Psoas muscle (tissue), 8 donors: Measurements from ENCODE around the gene MYRIP. TPM values are rescaled to one million over a fixed set of nuclear protein-coding genes. Genes with fewer than 3 reads are reported as not detected.

Source experiments
- ATAC-seq, 4 donors: fragments of 200-7000 bp; cut with Tn5 transposase; one replicate each; pipeline ENCODE4 v1.9.1; 2020; ENCODE audit warnings: moderate library complexity in 3 of 4, mild to moderate bottlenecking in 2 of 4
- DNase-seq, 2 donors: peaks; one replicate each; pipeline ENCODE4 v3.0.0-alpha.2; 2020
- H3K27ac ChIP-seq: fragments of 200-600 bp; one replicate; pipeline ENCODE4 v1.8.0; 2022
- H3K27me3 ChIP-seq, 3 donors: fragments of 200-600 bp in 1 of 3; one replicate each; pipeline versions ENCODE4 v1.6.1 to v1.8.0; 2013 to 2022; ENCODE audit warnings: low read length in 2 of 3, mild to moderate bottlenecking in 2 of 3, moderate library complexity in 1 of 3; ENCODE audit not compliant: insufficient read depth in 3 of 3
- H3K36me3 ChIP-seq, 2 donors: fragments of 200-600 bp in 1 of 2; one replicate each; pipeline versions ENCODE4 v1.6.1 to v1.8.0; 2013 to 2022; ENCODE audit warnings: low read depth in 1 of 2, mild to moderate bottlenecking in 1 of 2, moderate library complexity in 1 of 2; ENCODE audit not compliant: insufficient read depth in 1 of 2
- H3K4me1 ChIP-seq: fragments of 200-600 bp; one replicate; pipeline ENCODE4 v1.8.0; 2022
- H3K4me3 ChIP-seq: fragments of 200-600 bp; one replicate; pipeline ENCODE4 v1.8.0; 2022; ENCODE audit warnings: mild to moderate bottlenecking
- H3K9me3 ChIP-seq: fragments of 200-600 bp; one replicate; pipeline ENCODE4 v1.8.0; 2022
- WGBS, 3 donors: extraction: QIAGEN DNeasy Blood & Tissue Kit; methylation state at CpG; one replicate each; pipeline versions ENCODE4 v1.1.6 to v1.1.7; 2013; 5-methylcytosine and 5-hydroxymethylcytosine counted together
- intact Hi-C, 2 donors: fragments of 100-400 bp; cut with DNase I; formaldehyde crosslinking; loops; one replicate each; pipeline versions ENCODE4 v1.11.0 to v1.14.2; 2022
- polyA plus RNA-seq, 3 donors: library from polyadenylated mRNA; stranded (reverse); fragments of 200-250 nt; gene quantifications; one replicate each; pipeline ENCODE4 v1.2.3, GENCODE V29; 2013
- total RNA-seq, 4 donors: library from RNA; stranded (reverse); fragmentation: NEBNext Ultra II Directional in 2 of 4; extraction: Animal tissue kit (Norgen Biotek cat#: 25700) in 2 of 4; gene quantifications; one replicate each; pipeline versions ENCODE4 v1.2.1 to v1.2.4, GENCODE V29; 2021 to 2023
- TF ChIP-seq, protein P1 (sequence below): fragments of 200-600 bp; IDR thresholded peaks from one replicate; pipeline ENCODE4 v1.8.0; 2022; ENCODE audit warnings: antibody characterized with exemption
- donor health status: healthy with polysubstance abuse.
- donor health status: DM: no; HTN: no; CAD: no; lungs with moderate emphysema.
- donor health status: Bipolar disorder and iron deficiency.
- donor health status: healthy.
- donor health status: DM: yes; HTN: yes; CAD: no.
- donor health status: DM: no; HTN: no; CAD: no.
- donor health status: DM: no; HTN: no; CAD: no.
- donor health status: DM: yes; HTN: yes; CAD: no.

MYRIP gene
- total and polyA plus RNA-seq, 7 donors, result 0.35 to 2.8 (median 1.1) TPM

DNA sequence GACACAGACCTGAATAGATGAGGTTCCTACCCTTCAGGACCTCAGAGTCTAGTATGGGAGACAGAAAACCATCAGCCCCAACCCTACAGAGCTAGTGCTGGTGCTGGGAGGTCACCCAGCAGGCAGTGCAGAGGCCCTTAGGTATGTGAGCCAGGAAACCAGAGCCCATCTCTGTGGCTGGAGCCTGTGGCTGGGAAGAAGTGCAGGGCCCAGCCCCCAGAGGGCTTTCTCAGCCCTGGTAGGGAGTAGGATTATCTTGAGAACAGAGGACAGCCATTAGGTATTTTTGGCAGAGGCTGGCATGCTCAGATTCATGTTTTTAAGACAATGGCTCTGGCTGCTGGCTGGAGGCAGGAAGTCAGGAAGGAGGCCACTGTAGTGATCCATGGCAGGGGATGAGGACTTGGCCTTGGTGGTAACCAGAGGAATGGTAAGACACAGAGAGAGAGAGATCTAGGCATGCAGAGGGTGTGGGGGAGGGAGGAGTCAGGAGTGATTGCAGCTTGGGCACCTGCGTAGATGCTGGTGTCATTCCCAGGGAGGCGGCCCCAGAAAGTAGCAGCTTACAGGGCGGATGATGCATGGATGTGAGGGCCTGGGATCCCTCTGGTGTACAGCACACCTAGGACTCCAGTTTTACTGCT is 279.2 kb downstream of the MYRIP start:
- TF ChIP-seq, protein P1, sequence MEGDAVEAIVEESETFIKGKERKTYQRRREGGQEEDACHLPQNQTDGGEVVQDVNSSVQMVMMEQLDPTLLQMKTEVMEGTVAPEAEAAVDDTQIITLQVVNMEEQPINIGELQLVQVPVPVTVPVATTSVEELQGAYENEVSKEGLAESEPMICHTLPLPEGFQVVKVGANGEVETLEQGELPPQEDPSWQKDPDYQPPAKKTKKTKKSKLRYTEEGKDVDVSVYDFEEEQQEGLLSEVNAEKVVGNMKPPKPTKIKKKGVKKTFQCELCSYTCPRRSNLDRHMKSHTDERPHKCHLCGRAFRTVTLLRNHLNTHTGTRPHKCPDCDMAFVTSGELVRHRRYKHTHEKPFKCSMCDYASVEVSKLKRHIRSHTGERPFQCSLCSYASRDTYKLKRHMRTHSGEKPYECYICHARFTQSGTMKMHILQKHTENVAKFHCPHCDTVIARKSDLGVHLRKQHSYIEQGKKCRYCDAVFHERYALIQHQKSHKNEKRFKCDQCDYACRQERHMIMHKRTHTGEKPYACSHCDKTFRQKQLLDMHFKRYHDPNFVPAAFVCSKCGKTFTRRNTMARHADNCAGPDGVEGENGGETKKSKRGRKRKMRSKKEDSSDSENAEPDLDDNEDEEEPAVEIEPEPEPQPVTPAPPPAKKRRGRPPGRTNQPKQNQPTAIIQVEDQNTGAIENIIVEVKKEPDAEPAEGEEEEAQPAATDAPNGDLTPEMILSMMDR, result no peak
- Histone ChIP-seq H3K4me1 (no peaks in the 10 kb centered on the region), H3K9me3 (no peaks in the 10 kb centered on the region), H3K27me3 (no peaks in the 10 kb centered on the region), H3K36me3 (no peaks in the 10 kb centered on the region), H3K27ac (no peak overlapping the region), H3K4me3 (no peak overlapping the region)
- ATAC-seq (no peak), DNase-seq (no peak)
- intact Hi-C loops, result no loop called here
- 88 to 96% (median 91%) methylated on average over 3 of the region's 3 CpGs for WGBS, 3 donors

DNA sequence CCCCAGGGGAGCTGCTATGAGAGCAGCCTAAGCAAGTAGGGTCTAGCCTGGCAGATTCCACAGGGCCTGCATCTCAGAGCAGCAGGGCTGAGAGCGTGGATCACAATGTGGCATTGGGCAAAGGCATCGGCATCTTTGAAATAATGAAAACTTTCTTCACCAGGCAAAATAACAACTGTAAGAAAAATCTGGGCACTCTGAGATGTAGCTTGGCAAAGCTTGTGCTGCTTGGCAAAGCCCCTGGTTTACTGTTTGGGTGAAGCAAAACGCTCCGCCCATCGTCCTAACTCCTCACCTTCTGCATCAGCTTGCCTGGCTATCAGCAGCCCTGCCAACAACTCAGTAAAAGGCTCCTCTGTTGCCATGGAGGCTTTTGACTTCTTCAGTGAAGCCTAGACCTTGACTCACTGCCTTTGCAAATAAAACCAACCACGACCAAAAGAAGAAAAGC is 287.3 kb downstream of the MYRIP start:
- Histone ChIP-seq H3K27ac (no peak overlapping the region), H3K36me3 (no peaks in the 10 kb centered on the region), H3K9me3 (peaks cover 7% of the 10 kb centered on the region), H3K4me1 (no peaks in the 10 kb centered on the region), H3K4me3 (no peak overlapping the region), H3K27me3 (no peaks in the 10 kb centered on the region)
- intact Hi-C loops, result no loop called here
- ATAC-seq, result no peak
- DNase-seq, result no peak
- TF ChIP-seq, protein P1, result no peak
- 60 to 70% (median 64%) methylated on average over 6 of the region's 6 CpGs for WGBS, 3 donors

DNA sequence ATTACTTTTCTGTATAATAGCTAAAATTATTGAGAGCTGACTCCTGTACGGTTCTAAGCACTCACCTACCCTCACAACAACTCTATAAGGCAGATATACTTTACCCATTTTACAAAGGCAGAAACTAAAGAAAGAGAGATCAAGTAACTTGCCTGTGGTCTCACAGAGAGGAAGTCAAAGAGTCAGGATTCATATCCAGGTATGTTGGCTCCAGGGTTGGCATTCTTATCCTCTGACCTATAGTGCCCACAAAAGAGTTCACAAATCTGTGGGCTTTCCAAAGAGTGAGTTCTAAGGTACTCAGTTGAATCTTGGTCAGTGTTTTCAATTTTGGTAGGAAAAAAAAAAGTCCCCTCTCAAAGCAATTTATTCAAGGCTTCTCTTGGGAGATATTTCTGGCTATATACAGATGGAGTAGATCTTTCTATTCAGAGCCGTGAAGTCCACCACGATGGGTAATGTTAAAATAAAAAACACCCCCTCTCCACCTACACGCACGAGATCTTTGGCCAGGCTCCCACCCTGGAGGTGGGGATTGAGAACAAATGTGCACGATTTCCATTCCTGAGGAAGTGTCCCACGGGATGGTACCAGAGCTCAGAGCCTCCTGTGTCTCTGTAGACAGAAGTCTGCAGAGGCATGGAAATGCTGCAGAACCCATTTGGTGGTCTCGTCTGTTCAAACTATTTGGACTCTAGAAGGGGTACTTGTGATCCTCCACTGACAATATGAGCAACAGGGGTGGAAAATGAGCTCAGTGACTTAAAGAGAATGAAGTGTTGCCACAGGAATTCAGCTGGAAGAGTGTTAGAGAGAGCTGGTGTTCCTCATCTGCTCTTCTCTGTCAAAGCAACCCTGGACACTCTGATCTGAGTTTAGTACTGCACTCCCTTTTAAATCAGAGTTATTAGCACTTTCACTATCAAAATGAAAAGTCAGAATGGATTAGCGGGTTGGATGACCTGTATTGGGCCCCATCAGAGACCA is 288.0 kb downstream of the MYRIP start:
- ATAC-seq, result no peak
- TF ChIP-seq, protein P1, result no peak

DNA sequence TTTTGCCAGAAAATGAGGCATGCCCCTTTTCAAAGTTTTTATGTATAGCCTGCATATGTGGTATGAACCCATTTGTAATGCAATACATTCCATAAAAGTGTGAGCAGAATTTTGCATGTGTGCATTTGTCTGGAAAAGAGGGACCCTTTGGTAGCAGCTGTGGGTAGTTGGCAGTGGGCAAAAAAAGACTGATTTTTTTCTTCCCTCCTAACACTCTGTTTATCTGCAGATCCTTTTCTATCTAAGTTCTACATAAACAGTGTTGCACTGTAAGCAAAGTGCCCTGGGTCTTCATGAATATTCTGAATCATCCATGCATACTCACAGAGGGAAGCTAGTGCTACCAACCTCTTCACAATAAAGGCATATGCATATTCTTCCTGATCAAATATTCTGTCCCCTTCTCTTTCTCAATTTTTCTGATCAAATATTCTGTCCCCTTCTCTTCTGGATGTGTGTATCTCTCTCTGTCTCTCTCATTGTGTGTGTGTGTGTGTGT is 288.9 kb downstream of the MYRIP start:
- Histone ChIP-seq H3K4me3 (no peak overlapping the region), H3K27me3 (no peaks in the 10 kb centered on the region), H3K9me3 (peaks cover 9% of the 10 kb centered on the region), H3K27ac (no peak overlapping the region), H3K4me1 (no peaks in the 10 kb centered on the region), H3K36me3 (no peaks in the 10 kb centered on the region)
- intact Hi-C loops, result no loop called here
- no peak for DNase-seq
- TF ChIP-seq, protein P1, result no peak
- no peak for ATAC-seq

More for the DNA sequence above, 288.0 kb downstream of the MYRIP start:
- DNase-seq, result no peak
- no peaks in the 10 kb centered on the region for H3K4me1 ChIP-seq
- H3K27me3 ChIP-seq, result no peaks in the 10 kb centered on the region
- H3K9me3 ChIP-seq, result peaks cover 9% of the 10 kb centered on the region
- no peak overlapping the region for H3K4me3 ChIP-seq
- intact Hi-C loops, result no loop called here
- H3K36me3 ChIP-seq, result no peaks in the 10 kb centered on the region
- H3K27ac ChIP-seq, result no peak overlapping the region
- WGBS, 3 donors, result 44 to 48% (median 46%) methylated on average over 9 of the region's 9 CpGs
